ENCODE measurements around the gene MEAK7.

Gene MEAK7

DNA sequence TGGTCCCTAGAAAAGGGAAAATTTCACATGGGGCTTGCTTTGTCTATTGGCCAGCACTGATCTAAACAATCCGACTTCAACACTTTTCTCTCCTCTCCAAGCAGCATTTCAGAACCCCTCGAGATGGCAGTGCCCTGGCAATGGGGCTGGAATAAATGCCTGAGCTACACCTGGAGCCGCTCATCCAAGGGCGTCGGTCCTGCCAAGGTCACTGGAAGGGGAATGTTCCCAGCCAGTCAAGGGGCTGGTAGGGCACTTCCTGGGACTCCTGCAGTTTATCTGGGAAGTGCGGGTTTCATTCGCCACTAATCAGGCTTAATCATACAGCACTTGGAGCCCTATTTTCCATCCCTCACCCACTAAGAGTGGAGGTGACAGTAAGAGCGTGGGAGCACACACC, 17.1 kb downstream of the MEAK7 start:
- DNase-seq (ENCODE audit: low read depth in 2 of 2): no peak

GRCh38 chr16:84486551-84487235, 17.8 kb downstream of the MEAK7 start:
- DNase-seq (ENCODE audit: low read depth in 2 of 2): no peak

DNA sequence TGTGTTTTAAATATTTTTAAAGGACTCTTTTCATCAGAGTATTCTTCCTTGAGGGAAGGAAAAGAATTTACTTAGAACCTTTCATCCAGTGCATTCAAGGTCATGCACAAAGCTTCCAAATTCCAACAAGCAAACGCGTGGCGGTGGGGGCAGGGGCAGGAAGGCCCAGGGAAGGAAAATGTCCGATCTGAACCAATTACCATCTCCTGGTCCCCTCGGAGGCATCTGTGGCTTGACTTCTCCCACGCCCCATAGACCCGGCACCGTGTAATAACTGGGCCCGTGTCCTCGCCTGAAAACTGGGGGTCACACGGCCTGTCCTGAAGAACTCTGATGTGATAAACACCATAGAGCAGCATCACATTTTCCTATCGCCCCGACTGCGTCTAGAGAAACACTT, 18.3 kb downstream of the MEAK7 start:
- no peak for DNase-seq (ENCODE audit: low read depth in 2 of 2)

DNA sequence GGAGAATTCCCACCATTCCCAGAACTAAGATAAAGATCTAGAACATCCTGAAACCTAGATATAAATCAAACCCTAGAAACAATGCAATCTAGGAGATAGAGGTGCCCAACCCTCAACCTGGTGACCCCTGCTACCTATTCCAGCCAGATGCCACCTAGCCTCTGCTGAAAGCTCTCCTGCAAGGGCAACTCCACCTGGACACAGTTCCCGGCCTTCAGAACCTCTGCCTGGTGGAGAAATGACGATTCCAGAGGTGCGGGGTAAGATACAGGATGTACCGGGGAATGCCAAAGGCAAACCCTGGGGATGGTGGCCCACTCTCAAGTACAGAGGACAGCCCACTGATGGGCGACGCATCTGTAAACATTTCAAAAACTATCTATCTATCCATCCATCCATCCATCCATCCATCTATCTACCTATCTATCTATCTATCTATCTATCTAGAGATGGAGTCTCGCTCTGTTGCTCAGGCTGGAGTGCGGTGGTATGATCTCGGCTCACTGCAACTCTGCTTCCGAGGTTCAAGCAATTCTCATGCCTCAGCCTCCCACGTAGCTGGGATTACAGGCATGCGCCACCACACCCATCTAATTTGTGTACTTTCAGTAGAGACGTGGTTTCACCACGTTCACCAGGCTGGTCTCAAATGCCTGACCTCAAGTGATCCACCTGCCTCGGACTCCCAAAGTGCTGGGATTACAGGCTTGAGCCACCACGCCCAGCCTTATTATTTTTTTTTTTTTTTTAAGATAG, 19.0 kb downstream of the MEAK7 start:
- no peak for DNase-seq (ENCODE audit: low read depth in 2 of 2)

GRCh38 chr16:84484579-84485254, 19.7 kb downstream of the MEAK7 start:
- DNase-seq (ENCODE audit: low read depth in 2 of 2): no peak

GRCh38 chr16:84483882-84484565, 20.4 kb downstream of the MEAK7 start:
- no peak for DNase-seq (ENCODE audit: low read depth in 2 of 2)

DNA sequence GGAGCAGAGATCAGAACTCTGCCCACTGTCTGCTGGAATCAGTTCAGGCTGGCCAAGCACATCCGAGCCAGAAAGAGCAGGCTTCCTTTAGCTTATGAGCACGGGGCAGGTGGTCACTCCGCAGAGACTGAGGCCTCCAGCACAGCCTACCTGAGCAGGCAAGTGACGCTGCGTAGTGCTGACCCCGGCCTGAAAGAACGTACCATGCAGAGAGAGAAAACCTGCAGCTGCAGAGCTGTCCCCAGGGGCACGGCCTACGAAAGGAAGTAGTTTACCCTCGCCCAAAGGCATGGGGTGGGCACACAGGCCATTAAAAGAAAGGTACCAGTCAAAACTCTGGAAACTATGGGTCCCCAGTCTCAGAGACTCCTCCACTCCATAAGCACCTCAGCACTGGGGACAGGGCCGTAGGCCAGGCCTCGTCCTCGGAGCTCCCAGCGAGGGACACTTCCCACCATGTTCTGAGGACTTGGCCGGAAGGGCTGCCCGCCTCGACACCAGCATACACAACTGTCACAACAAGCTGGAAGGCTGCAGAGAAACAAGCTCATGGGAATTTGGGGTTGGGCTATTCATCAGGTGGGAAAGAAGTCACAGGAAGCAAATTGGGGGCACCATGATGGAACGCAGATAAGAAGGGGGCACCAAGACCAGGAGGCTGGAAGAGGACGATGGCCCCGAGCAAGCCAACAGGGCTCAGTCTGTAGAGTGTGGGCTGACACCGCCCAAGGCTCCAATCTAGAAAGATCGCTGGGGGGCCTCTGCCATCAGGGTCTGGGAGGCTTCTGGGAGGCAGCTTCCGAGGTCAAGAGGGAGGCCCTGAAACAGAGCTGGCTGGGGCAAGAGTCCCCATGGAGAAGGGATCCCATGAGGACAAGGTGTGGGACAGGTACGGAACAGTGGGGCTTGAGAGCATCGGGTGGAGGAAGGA, 21.2 kb downstream of the MEAK7 start:
- no peak for DNase-seq (ENCODE audit: low read depth in 2 of 2)

DNA sequence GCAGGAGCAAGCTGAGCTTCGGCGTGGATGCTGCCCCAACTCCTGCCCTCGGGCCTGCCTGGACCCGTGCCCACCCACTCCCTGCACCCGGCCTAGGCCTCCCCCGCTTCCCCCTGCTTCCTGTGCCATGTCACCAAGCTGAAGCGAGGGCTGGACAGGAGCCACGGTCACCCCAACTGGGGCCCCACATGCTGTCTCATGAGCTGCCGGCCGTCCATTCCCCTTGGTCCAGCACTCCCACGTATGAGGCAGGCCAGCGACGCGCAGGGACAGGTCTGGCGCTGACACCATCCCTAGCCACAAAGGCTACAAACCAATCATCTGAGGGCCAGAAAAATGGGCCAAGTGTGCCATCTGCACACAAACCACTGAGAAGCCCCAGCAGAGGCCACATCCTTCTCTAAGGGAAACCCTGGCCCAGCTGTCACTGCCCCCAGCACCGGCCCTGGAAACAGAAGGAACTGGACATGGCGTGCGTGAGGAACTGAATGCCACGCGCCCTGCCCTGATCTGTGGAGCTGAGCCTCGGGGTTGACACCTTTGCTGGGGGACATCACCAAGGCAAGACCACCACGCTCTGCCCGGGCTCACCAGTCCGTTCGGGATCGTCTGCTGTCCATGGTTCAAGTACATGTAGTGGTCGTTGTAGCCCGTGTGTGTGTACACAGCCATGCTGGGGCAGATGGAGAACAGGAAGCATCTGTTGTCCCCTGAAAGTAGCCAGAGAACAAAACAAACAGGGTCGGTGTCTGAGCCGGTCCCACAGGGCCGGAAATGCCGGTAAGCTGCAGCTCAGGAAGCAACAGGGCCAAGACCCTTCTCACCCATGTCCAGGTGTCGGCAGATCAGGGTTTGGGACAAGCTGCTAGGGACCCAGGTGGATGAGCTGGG, 22.2 kb downstream of the MEAK7 start:
- DNase-seq (ENCODE audit: low read depth in 2 of 2): no peak

DNA sequence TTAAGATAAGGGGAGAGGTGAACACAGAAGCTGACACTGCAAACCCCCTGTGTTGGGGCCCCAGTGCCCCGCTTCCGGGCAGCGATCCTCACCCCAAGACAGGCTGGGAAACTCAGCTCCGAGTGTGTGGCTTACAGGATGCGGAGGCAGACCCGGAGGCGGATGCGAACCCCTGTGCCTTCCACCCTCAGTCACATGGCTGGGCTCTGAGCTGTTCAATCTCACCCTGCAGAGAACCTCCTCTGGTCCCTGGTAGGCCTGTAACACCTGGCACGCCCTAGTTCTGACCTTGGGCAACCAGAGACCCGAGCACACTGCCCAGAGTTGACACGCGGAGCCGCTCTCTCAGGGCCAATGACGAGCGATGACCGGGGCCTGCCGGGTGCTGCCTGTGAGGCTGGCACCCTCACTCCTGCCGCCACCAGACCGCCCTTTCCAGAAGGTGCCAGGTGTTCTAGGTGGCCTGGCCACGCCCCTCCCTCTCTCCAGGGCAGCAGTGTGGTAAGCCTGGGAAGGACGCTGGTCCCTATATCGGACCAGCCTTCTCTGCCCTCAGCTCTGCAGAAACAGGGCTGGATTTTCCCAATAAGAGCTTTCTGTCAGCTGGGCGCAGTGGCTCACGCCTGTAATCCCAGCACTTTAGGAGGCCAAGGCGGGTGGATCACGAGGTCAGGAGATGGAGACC, 23.3 kb downstream of the MEAK7 start:
- DNase-seq (ENCODE audit: low read depth in 2 of 2): no peak

DNA sequence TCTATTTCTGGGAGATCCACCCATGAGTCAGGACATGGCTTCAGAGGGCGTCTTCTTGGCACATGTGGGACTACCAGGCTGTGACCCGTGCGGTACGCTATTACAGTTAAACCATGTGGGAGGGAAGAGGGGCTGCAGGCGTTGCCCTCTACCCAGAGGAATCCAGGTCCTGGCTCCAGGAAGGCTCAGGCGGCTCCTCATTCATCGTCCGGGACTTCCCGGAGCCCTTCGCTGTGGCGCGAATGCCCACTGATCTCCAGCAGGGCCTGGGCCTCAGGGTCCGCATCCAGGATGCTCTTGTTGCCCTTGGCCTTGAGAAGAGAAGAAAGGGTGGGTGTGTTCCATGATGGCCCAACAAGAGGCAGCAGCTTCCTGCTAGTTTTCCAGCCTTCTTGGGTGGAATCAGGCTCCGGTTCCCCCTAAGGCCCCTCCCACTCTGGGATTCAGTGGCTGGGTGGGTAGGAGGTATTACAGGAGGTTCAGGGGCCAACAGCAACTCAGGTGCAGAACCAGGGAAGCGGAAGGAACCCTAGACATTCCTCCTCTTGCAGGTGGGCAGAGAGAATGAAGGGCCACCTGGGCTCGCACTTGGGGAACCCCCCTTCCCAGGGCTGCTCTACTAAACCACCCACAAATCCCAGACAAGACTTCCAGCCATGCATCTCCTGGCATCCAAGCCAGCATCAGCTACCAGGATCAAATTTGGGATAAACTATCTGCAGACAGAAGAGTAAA, 24.6 kb downstream of the MEAK7 start:
- DNase-seq (ENCODE audit: low read depth in 2 of 2): no peak

- no peak for DNase-seq (ENCODE audit: low read depth in 2 of 2)
Measured at GRCh38 chr16:84478172-84478947, 26.1 kb downstream of the MEAK7 start.

DNA sequence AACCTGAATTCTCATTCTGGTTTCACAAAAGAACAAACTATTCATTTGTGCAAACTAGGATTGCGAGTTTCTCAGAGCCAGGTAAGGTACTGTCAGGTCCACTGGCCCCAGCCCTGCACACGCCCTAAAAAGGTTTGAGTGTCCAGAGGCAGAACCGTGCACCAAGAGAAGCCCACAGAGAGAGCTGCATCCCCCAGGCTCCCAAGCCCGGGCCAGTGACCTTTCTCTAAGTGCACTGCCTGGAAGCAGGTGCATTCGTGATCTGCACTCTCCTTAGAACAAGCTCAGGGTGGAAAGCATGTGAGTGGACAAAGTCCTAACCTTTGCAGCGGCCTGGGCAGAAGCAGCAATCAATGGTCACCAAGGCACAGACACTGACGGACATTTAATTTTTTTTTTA, 26.8 kb downstream of the MEAK7 start:
- no peak for DNase-seq (ENCODE audit: low read depth in 2 of 2)

DNA sequence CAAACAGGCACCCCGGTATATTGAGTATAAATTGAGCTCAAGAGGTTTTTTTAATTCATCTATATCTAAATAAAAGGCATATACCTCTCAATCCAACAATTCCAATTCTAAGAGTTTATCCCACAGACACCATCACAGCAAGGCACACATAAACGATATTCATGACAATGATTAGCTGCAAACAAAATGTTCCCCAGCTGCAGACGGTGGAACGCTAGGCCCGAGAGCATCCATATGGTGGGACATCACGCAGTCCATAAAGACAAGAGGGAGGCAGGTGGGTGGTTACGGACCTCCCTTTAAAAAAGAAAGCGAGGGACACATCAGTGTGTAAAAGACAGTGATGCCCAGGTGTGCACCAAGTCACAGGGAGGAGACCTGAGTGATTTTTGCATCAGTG, 28.1 kb downstream of the MEAK7 start:
- DNase-seq (ENCODE audit: low read depth in 2 of 2): no peak

DNA sequence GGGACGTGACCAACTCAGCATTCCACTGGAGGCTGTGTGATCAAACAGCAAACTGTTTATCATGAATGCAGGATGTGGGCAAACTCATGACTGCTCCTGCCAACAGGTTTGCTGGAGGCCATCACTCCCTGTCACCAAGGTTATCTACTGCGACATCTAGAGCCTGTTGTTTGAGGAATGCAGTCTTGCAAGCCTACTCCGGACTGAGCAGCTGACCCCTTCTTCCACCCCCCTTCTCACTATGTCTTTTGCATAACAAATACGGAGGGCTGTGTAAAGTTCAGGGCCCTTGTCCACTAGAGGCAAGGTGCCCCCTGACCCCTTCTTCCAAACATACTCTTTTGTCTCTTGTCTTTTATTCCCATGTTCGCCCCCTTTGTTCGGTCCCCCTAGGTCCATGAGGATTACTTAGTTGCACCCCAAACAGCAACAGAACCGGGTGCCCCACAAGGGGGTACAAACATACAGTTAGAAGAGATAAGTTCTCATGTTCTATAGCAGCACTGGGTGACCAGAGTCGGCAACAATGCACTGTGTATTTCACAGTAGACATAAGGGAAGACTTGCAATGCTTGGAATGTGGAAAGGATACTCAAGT, 28.7 kb downstream of the MEAK7 start:
- no peak for DNase-seq (ENCODE audit: low read depth in 2 of 2)

GRCh38 chr16:84471966-84472365, 32.5 kb downstream of the MEAK7 start:
- no peak for DNase-seq (ENCODE audit: low read depth in 2 of 2)

- DNase-seq (ENCODE audit: low read depth in 2 of 2): no peak
Measured at GRCh38 chr16:84471316-84471715, 33.1 kb downstream of the MEAK7 start.

- no peak for DNase-seq (ENCODE audit: low read depth in 2 of 2)
Measured at GRCh38 chr16:84467709-84468108, 36.8 kb downstream of the MEAK7 start.

- no peak for DNase-seq (ENCODE audit: low read depth in 2 of 2)
Measured at GRCh38 chr16:84467256-84467655, 37.2 kb downstream of the MEAK7 start.

Measured in stimulated activated CD8-positive, alpha-beta memory T cell treated with anti-CD3 and anti-CD28 coated beads, Interleukin-15, amount 100 ng/mL, for 48 hours (primary cell).